ENCODE measurements around the gene CNGA3.

The CNGA3 gene

GRCh38 chr2:98376301-98376910, 30.1 kb downstream of the CNGA3 start:
- no peak overlapping the region for H3K4me3 ChIP-seq (ENCODE audit: low read depth, low read length)

- H3K4me3 ChIP-seq (ENCODE audit: low read depth, low read length), result no peak overlapping the region
Measured at GRCh38 chr2:98376996-98377395, 30.7 kb downstream of the CNGA3 start.

DNA sequence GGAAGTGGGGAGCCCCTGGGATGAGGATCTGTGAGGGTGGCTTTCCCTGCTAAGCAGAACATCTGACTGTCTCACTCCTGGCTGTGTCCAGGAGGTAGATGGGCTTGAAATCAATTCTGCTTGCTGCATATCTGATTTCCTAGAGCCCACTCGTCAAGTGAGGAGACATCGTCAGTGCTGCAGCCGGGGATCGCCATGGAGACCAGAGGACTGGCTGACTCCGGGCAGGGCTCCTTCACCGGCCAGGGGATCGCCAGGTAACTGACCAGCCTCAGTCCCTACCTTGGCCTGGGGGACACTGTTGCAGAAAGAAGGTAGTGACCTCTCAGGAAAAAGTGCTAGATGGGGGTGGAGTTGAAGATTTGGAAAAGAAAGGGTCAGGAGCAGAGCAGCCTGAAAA, 31.3 kb downstream of the CNGA3 start:
- H3K4me3 ChIP-seq (ENCODE audit: low read depth, low read length), result no peak overlapping the region

GRCh38 chr2:98378196-98378595, 31.9 kb downstream of the CNGA3 start:
- H3K4me3 ChIP-seq (ENCODE audit: low read depth, low read length), result no peak overlapping the region

- no peak overlapping the region for H3K4me3 ChIP-seq (ENCODE audit: low read depth, low read length)
Measured at GRCh38 chr2:98378901-98379300, 32.6 kb downstream of the CNGA3 start.

DNA sequence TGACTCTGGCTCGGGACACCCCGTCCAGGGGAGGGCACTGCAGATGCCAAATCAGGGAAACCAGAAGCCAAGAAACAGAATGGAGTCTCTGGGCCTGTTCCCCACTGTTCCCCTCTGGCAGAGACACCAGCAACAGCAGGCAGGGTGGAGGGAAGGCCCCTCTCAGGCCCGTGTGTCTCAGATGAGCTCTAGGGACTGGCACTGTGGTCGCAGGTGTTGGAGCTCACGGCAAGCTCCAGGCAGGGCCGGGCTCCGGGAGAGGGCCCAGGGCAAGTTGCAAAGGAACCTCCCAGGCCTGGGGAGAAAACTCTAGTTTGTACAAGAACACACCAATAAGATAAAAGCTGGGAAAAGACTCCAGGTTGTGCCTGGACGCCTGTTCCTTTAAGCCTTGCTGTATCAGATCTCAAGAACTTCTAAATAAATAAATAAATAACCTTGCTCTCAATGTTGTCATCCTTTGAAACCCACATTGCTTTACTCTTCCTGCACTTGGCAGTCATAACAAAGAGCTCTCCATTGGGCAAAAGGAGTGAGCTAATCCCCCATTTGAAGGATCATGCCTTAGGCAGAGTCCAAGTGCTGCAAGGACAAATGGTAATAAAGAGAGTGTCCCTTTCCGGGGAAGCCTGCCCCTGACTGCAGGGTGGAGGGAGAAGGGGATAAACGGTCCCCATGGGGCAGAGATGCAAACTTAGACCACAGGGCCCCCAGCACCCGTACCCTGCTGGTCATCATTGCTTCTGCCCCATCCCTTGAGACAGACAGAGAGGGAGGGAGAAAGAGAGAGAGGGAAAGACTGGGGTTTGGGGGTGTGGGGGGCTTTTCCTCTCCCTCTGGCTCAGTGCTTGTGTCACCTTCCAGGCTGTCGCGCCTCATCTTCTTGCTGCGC, 33.3 kb downstream of the CNGA3 start:
- no peak overlapping the region for H3K4me3 ChIP-seq (ENCODE audit: low read depth, low read length)

GRCh38 chr2:98380203-98380535, 33.9 kb downstream of the CNGA3 start:
- no peak overlapping the region for H3K4me3 ChIP-seq (ENCODE audit: low read depth, low read length)

DNA sequence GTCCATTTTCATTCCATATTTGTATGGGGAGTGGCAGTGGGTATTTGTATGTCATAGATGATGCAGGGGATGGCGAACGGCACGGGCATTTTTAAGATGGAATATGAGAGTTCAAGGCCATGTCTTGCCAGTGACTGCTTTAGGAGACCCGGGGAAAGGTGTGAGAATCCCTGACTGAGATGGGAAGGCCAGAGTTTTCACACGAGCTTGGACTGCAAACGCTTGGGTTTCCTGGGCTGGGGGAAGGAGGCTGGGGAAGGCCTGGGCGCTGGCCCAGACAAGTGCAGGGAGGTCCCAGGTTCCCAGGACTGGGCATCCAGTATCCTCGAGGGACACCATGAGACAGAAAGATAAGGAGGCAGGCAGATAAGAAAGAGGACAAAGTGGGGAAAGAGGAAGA, 35.2 kb downstream of the CNGA3 start:
- no peak overlapping the region for H3K4me3 ChIP-seq (ENCODE audit: low read depth, low read length)

GRCh38 chr2:98382086-98382485, 35.8 kb downstream of the CNGA3 start:
- H3K4me3 ChIP-seq (ENCODE audit: low read depth, low read length), result no peak overlapping the region

GRCh38 chr2:98382739-98383138, 36.5 kb downstream of the CNGA3 start:
- H3K4me3 ChIP-seq (ENCODE audit: low read depth, low read length), result no peak overlapping the region

DNA sequence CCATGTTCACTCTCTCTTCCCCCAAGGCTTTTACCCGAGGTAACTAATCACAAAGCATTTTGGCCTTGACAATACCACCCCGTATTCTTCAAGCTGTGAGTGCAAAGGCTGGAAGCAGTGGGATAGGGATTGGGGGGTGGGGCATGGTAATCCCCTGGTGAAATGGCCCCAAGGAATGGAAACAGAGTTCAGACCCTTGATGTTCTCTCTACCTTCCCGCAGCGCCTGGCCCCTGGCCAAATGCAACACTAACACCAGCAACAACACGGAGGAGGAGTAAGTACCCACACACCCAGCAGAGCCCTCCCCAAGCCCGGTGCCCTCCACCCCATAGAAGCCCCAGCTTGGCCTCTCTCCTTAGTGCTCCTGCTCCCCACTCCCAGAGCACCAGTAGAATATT, 36.9 kb downstream of the CNGA3 start:
- H3K4me3 ChIP-seq (ENCODE audit: low read depth, low read length), result no peak overlapping the region

- H3K4me3 ChIP-seq (ENCODE audit: low read depth, low read length), result no peak overlapping the region
Measured at GRCh38 chr2:98385050-98385699, 38.9 kb downstream of the CNGA3 start.

- H3K4me3 ChIP-seq (ENCODE audit: low read depth, low read length), result no peak overlapping the region
Measured at GRCh38 chr2:98387478-98387877, 41.2 kb downstream of the CNGA3 start.

DNA sequence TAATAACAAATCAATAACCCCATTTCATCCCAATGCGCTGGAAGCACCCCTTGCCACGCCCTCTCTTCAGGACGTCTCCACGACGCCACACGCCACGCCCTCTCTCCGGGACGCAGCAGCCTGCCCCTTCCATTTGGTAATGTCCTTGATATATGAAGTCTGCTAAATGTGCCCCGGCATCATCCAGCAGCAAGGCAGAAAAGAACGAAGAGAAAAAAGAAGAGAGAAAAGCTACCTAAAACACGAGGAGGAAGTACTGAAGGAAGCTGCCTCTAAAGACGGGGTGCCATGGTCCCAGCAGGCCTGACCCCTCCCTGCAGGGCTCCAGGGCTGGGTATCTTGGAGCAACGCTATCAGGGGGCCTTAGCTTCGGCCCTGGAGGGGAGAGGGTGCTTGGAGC, 41.8 kb downstream of the CNGA3 start:
- no peak overlapping the region for H3K4me3 ChIP-seq (ENCODE audit: low read depth, low read length)

DNA sequence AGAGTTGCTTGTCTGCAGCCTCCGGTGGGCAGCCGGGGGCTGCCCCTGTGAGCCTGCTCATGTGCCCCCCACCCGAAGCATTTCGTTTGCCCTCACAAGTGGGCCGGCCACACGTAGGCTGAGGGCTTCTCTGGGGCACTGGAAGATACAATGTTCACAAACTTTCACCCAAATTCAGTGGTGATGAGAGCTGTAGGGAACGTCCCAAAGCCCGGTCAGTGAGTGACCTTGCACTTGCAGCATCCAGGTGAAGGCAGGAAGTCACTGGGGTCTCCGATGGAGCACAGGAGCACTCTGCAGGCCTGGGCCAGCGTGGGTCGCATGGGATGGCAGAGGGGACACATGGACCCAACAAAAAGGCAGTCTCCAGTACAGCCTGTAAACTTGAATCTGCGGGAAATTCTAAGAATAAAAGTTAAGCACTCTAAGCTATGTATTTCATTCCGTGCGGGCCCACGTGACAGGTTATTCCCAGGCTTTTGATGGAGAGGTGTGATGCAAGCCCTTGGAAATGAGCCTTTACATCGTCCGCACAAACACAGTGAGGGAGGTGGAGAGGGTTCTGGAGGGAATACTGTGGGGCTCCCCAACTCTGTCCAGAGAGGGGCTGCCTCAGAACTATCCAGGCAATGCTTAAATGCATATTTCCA, 42.5 kb downstream of the CNGA3 start:
- H3K4me3 ChIP-seq (ENCODE audit: low read depth, low read length), result no peak overlapping the region

- no peak overlapping the region for H3K4me3 ChIP-seq (ENCODE audit: low read depth, low read length)
Measured at GRCh38 chr2:98389251-98389605, 43.0 kb downstream of the CNGA3 start.

DNA sequence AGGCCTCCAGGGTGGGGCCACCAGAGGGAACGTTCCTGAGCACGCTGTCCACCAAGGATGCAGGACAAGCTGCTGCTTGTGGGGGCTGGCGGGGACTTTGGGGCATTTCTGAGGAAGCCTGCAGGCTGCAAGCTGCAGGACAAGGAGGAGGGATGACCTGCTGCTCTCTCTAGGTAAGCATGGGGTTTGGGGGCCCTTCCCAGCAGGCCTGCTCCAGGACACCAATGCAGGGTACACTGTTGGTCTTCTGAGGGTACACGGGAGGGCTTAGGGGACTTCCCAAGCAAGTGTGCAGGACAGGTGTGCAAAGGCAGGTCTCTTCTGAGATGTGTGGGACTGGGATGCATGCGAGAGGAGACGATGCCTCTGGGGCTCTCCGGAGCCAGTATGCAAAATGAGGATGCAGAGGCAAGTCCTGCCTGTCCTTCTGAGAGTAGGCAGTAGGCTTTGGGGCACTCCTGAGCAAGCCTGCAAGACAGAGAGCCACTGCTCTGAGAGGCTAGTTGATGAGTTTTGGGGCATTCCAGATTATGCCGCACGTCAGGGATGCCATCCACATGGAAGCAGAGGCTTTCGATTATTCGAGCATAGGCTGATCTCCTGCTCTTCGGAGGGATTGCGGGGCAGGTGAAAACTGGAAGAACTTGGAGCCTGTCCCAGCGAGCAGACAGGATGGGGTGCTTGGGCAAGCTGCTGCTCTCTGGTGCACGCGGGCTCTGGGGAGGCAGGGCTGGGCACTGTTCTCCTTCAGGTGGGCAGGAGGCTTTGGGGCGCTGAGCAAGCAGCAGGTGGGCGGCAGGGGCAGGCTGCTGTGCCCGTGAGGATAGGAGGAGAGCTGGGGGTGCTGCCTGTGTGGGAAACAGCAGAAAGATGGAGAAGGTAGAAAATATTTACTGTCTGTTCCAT, 44.6 kb downstream of the CNGA3 start:
- no peak overlapping the region for H3K4me3 ChIP-seq (ENCODE audit: low read depth, low read length)

- H3K4me3 ChIP-seq (ENCODE audit: low read depth, low read length), result no peak overlapping the region
Measured at GRCh38 chr2:98391581-98392270, 45.5 kb downstream of the CNGA3 start.

DNA sequence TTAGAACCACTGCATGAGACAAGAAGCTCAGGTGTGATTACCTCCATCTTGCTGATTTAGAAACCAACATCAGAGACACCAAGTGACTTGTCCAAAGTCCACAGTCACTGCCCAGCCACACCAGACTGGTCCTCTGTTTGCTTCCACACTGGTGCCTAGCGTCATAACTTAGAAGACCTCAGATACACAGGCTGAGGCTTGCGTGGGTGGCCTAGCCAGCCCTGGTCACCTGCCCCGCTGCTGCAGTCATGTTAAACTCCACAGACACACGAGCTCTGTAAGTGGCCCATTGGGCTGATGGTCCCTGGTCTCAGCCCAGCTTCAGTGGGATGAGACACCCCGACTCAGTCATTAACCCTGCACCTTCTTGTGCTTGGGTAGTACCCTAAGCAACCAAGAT, 47.1 kb downstream of the CNGA3 start:
- no peak overlapping the region for H3K4me3 ChIP-seq (ENCODE audit: low read depth, low read length)

DNA sequence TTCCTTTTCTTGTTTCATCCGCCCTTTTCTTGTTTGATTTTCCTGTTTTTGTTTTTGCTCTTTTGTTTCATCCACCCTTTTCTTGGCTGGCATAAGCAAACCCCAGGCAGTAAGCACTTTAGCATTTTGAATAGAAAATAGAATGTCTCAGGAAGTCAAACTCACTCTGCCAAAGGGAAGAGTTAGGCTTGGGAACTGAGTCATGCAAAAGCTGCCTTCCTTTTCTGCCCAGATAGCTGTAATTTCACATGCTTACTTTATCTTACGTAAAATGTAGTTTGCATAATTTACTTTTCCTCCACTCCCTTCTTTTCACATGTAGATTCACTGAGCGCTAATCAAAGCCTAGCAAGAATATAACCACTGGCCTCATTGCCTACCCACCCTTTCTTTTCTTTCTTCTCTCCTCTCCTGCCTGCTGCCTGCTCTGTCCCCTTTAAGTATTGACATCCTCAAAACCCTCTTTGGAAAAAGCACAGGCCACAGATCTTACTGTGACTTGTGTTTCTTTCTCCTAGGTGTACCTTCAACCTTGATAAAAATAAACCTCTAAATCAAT, 48.4 kb downstream of the CNGA3 start:
- H3K4me3 ChIP-seq (ENCODE audit: low read depth, low read length), result no peak overlapping the region

Data from iPS-11a (cell line).